Left renal cortex interstitium (tissue), 4 donors: Measurements from ENCODE around the gene SNX30. TPM values are rescaled to one million over a fixed set of nuclear protein-coding genes. Genes with fewer than 3 reads are reported as not detected.
A peak's percentile ranks its signal among the peaks of the same experiment; 100 is the strongest.

Experiments used
- DNase-seq, 4 donors: peaks; one replicate each; pipeline ENCODE4 v3.0.0-alpha.2; 2013; ENCODE audit warnings: low read depth in 4 of 4, low spot score in 2 of 4, missing footprints in 1 of 4
- polyA plus RNA-seq, 4 donors: library from polyadenylated mRNA; unstranded; fragments of 120-200 nt; gene quantifications; one replicate each; pipeline ENCODE4 v1.2.1, GENCODE V29; 2013; ENCODE audit not compliant: insufficient read length in 4 of 4

Gene SNX30
- polyA plus RNA-seq, 4 donors = 16.2 to 21.4 (median 19.3) TPM

GRCh38 chr9:112751056-112751795, 666 bp downstream of the SNX30 start:
- DNase-seq = peak in 1 of 4 donors; percentile 40

GRCh38 chr9:112752334-112753125, 2.0 kb downstream of the SNX30 start:
- DNase-seq = no peak

GRCh38 chr9:112753725-112754124, 3.2 kb downstream of the SNX30 start:
- no peak for DNase-seq

DNA sequence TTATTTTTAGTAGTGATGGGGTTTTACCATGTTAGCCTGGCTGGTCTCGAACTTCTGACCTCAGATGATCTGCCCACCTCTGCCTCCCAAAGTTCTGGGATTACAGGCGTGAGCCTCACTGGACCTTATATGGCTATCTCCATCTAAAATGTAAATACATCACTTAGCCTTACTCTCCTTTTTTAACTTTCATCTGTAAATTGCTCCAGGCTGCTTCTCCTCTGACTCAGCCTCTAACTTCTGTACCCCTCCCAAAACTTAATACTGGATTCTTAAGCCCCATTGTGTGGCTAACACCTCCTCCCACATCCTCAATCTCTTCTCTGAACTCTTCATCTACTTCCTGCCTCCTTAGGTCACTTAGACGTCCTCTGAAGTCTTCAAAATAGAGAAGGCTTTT, 4.0 kb downstream of the SNX30 start:
- no peak for DNase-seq

DNA sequence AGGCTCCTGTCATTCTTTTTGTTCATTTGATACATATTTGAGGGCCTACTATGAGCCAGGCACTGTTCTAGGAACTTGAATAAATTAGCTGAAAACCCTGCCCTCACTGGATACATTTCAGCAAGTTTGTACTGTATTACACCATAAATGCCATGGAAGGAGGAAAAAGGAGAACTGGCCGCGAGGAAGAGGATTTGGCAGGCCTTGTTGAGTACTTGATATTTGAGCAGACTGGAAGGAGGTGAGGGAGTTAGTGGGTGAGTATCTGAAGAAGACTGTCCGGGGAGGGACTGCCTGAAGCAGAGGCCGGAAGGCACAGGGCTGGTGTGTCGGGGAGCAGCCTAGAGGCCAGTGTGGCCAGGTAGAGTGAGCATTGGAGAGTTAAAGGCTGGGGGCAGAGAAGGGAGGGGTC, 4.5 kb downstream of the SNX30 start:
- no peak for DNase-seq

GRCh38 chr9:112755675-112756074, 5.1 kb downstream of the SNX30 start:
- no peak for DNase-seq

GRCh38 chr9:112757282-112757883, 6.8 kb downstream of the SNX30 start:
- no peak for DNase-seq

GRCh38 chr9:112757940-112758339, 7.4 kb downstream of the SNX30 start:
- DNase-seq = no peak

GRCh38 chr9:112760821-112761220, 10.3 kb downstream of the SNX30 start:
- DNase-seq = no peak

GRCh38 chr9:112761912-112762655, 11.5 kb downstream of the SNX30 start:
- no peak for DNase-seq

GRCh38 chr9:112762726-112763518, 12.4 kb downstream of the SNX30 start:
- no peak for DNase-seq

GRCh38 chr9:112764344-112764743, 13.8 kb downstream of the SNX30 start:
- no peak for DNase-seq

GRCh38 chr9:112764837-112765236, 14.3 kb downstream of the SNX30 start:
- no peak for DNase-seq

- DNase-seq = no peak
Measured at GRCh38 chr9:112765281-112765680, 14.7 kb downstream of the SNX30 start.

DNA sequence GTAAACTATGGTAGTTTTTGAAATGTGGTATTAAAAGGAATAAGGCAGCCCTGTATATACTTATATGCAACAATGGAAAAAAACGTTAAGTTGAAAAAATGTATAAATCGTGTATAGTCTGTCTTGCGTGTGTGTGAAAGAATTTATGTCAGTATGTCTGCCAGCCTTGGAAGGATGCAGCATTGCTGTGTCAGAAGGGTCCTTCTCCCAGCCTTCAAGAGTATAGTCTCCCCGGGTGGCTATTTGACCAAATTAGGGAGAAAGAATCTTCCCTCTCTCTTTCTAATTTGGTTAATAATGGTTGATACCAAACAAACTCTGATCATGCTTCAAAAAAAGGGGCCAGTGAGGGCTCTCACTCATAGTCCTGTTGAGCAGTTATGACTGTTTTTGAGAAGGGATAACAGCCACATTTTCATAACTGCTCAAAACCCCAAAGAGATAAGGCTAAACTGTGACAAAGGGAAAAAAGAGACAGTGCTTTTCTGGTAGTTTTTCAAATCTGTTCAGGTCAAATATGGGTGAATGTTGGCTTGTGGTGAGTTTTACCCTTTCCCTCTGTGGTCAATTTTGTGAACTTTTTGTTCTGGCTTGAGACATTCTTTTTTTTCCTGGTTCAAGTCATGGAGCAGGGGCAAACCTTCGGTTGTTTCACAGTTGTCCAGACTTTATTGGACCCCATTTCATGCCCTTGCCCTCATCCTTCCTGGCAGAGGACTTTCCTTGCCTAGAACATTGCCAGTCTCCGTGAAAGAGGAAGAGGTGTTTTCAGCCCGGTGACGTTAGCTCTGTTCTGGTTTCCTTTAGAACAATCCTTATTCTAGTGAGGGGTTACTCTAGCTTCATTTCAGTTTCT, 21.0 kb downstream of the SNX30 start:
- DNase-seq = no peak

GRCh38 chr9:112772215-112772509, 21.6 kb downstream of the SNX30 start:
- no peak for DNase-seq

- DNase-seq = no peak
Measured at GRCh38 chr9:112772551-112772950, 22.0 kb downstream of the SNX30 start.

DNA sequence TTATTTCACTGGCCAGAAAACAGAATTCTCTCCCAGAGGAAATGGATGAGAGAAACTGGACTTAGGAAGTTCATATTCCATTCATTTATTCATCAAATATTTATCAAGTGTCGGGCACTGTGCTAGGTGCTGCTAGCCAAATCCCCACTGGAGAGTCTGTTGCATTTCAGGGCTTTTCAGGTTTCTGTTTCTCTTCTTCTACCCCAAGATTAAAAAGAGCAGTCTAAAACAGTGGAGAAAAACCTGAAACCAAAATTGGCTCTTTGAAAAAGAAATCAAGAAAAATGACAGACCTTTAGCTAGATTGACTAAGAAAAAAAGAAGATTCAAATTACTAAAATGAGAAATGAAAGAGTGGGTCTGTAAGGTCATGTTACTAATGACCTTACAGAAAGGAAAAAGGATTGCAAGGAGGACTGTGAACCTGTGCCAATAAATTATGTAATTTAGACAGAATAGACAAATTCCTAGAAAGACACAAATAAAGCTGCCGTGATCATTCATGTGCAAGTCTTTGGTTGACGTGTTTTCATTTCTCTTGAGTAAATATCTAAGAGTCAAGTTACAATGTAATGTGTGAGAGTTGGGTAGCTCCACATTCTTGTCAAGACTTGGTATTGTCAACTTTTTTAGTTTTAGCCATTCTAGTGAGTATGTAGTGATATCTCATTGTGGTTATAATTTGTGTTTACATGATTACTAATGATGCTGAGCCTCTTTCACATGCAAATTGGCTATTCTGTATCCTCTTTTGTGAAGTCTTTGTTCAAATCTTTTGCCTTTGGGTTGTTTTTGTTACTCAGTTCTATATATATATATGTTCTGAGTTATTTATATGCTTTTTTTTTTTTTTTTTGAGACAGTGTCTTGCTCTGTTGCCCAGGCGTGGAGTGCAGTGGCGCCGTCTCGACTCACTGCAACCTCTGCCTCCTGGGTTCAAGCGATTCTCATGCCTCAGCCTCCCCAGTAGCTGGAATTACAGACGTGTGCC, 23.7 kb downstream of the SNX30 start:
- no peak for DNase-seq
